Astrocyte (in vitro differentiated cells and primary cell): ENCODE data around the gene FTO. TPM values are rescaled to one million over a fixed set of nuclear protein-coding genes. Genes with fewer than 3 reads are reported as not detected.

Experiments
- DNase-seq: peaks from one replicate; pipeline ENCODE4 v3.0.0-alpha.2; 2010; ENCODE audit warnings: low read depth
- FAIRE-seq: peaks from 2 replicates; lab custom pipeline; 2011; peaks lifted over from hg19 to GRCh38; lab: Jason Lieb, UNC
- H2AFZ ChIP-seq: 2 replicates; pipeline ENCODE4 v1.6.0; 2012; ENCODE audit warnings: low read depth, low read length, inconsistent platforms
- H3K27ac ChIP-seq: 2 replicates; pipeline ENCODE4 v1.5.1; 2011; ENCODE audit warnings: low read depth, low read length, inconsistent platforms
- H3K27me3 ChIP-seq: 2 replicates; pipeline ENCODE4 v1.6.0; 2011; ENCODE audit warnings: low read length, inconsistent platforms; ENCODE audit not compliant: insufficient read depth
- H3K36me3 ChIP-seq: 2 replicates; pipeline ENCODE4 v1.5.1; 2011; ENCODE audit warnings: low read length, inconsistent platforms; ENCODE audit not compliant: insufficient read depth
- H3K4me1 ChIP-seq: 2 replicates; pipeline ENCODE4 v1.5.1; 2011; ENCODE audit warnings: low read length, inconsistent platforms; ENCODE audit not compliant: insufficient read depth
- H3K4me2 ChIP-seq: 2 replicates; pipeline ENCODE4 v1.6.0; 2012; ENCODE audit warnings: low read length, inconsistent platforms
- H3K4me3 ChIP-seq: 2 replicates; pipeline ENCODE4 v1.5.1; 2011; ENCODE audit warnings: low read depth, mild to moderate bottlenecking, low read length, inconsistent platforms; ENCODE audit not compliant: insufficient read depth
- H3K79me2 ChIP-seq: 2 replicates; pipeline ENCODE4 v1.6.0; 2012; ENCODE audit warnings: mild to moderate bottlenecking, low read length, inconsistent platforms; ENCODE audit not compliant: insufficient read depth
- H3K9ac ChIP-seq: 2 replicates; pipeline ENCODE4 v1.6.0; 2012; ENCODE audit warnings: mild to moderate bottlenecking, low read length, inconsistent platforms
- H3K9me3 ChIP-seq: 2 replicates; pipeline ENCODE4 v1.5.1; 2012; ENCODE audit warnings: low read depth, mild to moderate bottlenecking, low read length, inconsistent platforms; ENCODE audit not compliant: insufficient read depth
- H4K20me1 ChIP-seq: 2 replicates; pipeline ENCODE4 v1.6.0; 2012; ENCODE audit warnings: low read length, inconsistent platforms; ENCODE audit not compliant: insufficient read depth
- H3K27ac Mint-ChIP-seq: one replicate; pipeline ENCODE4 v1.8.0; 2021; ENCODE audit warnings: mild to moderate bottlenecking, mixed read lengths; ENCODE audit not compliant: unreplicated experiment
- H3K27me3 Mint-ChIP-seq: one replicate; pipeline ENCODE4 v1.8.0; 2021; ENCODE audit warnings: low read depth, mixed read lengths; ENCODE audit not compliant: unreplicated experiment
- H3K36me3 Mint-ChIP-seq: one replicate; pipeline ENCODE4 v1.8.0; 2021; ENCODE audit warnings: low read depth, mixed read lengths; ENCODE audit not compliant: unreplicated experiment
- H3K4me1 Mint-ChIP-seq: one replicate; pipeline ENCODE4 v1.8.0; 2021; ENCODE audit warnings: low read depth, mixed read lengths; ENCODE audit not compliant: unreplicated experiment
- H3K4me3 Mint-ChIP-seq: one replicate; pipeline ENCODE4 v1.8.0; 2021; ENCODE audit warnings: mild to moderate bottlenecking, moderate library complexity, mixed read lengths; ENCODE audit not compliant: unreplicated experiment
- H3K9me3 Mint-ChIP-seq: one replicate; pipeline ENCODE4 v1.8.0; 2021; ENCODE audit warnings: mild to moderate bottlenecking, mixed read lengths; ENCODE audit not compliant: unreplicated experiment
- CTCF ChIP-seq: IDR thresholded peaks from 2 replicates; pipeline ENCODE4 v1.5.1; 2011; ENCODE audit warnings: low read depth, mild to moderate bottlenecking, inconsistent platforms, low read length, moderate library complexity; ENCODE audit not compliant: insufficient read depth
- EZH2 ChIP-seq: IDR thresholded peaks from 2 replicates; pipeline ENCODE4 v1.6.1; 2012; ENCODE audit warnings: mild to moderate bottlenecking, low read length, inconsistent platforms; ENCODE audit not compliant: insufficient read depth
- total RNA-seq: library from RNA; stranded (reverse); gene quantifications from 2 replicates; pipeline ENCODE4 v1.2.1, GENCODE V29; 2021

The FTO gene
- total RNA-seq, 1 donor from 2014 or later = 73.1 TPM

DNA sequence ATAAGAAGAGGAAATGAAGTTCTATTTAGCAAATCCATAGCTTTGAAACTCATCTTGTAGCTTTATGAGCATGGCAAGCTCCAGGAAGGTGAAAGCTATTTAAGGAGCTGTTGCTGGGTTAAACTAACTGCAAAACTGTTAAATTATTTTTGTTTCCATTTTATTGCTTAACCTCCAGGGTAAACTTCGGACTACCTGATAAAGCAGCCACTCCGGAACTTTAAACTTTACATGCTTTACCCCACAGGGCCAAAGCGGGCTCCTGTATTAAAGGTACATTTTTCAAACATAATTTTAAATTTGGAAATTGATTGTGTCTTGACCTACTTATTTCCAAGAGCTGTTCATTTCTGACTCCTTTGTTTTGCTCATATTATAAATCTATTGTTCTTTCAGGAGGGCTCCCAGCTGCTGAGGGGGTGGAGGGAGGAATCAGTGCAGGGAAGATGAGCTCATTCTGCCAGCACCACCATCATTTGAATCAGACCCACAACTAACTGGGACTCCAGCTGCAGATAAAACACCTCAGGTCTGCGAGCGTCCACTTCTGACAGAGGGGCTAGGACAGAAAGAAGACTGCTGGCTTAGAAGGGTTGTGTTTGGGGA is 424.8 kb downstream of the FTO start:
- Histone ChIP-seq H3K9me3 (no peaks in the 10 kb centered on the region), H3K4me2 (no peak overlapping the region), H3K36me3 (no peaks in the 10 kb centered on the region), H3K9ac (no peak overlapping the region), H3K79me2 (no peaks in the 10 kb centered on the region), H3K4me3 (no peak overlapping the region), H3K27me3 (peaks cover 2% of the 10 kb centered on the region), H2AFZ (no peak overlapping the region), H4K20me1 (no peaks in the 10 kb centered on the region), H3K4me1 (no peaks in the 10 kb centered on the region), H3K27ac (no peak overlapping the region)
- no peak for TF ChIP-seq CTCF
- TF ChIP-seq EZH2 = no peak
- Mint-ChIP-seq H3K27me3 (peaks cover 7% of the 10 kb centered on the region), H3K27ac (no peak overlapping the region), H3K9me3 (peaks cover 7% of the 10 kb centered on the region), H3K36me3 (no peaks in the 10 kb centered on the region), H3K4me1 (peaks cover 4% of the 10 kb centered on the region), H3K4me3 (no peak overlapping the region)
- no peak for FAIRE-seq
- DNase-seq = no peak

DNA sequence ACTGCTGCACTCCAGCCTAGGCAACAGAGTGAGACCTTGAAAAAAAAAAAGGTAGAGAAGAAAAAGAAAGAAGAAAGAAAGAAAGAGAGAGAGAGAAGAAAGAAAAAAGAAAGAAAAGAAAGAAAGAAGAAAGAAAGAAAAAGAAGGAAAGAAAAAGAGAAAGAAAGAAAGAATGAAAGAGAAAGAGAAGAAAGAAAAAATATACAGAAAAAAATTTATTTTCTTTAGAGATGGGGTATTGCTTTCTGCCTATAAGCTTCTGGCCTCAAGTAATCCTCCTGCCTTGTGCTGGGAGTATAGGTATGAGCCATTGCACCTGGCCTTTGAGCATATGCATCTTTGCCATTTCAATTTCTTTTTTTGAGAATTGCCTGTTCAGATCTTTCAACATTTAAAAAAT is 425.9 kb downstream of the FTO start:
- H3K27me3 ChIP-seq = peaks cover 2% of the 10 kb centered on the region
- no peak for FAIRE-seq
- H3K27ac ChIP-seq = no peak overlapping the region
- H3K27me3 Mint-ChIP-seq = peaks cover 7% of the 10 kb centered on the region
- no peaks in the 10 kb centered on the region for H3K36me3 Mint-ChIP-seq
- no peak overlapping the region for H3K27ac Mint-ChIP-seq
- no peak overlapping the region for H3K4me2 ChIP-seq
- DNase-seq = no peak
- no peak overlapping the region for H2AFZ ChIP-seq
- no peak overlapping the region for H3K4me3 ChIP-seq
- H3K9ac ChIP-seq = no peak overlapping the region
- H3K9me3 Mint-ChIP-seq = peaks cover 7% of the 10 kb centered on the region
- H3K9me3 ChIP-seq = no peaks in the 10 kb centered on the region
- no peaks in the 10 kb centered on the region for H3K4me1 ChIP-seq
- H3K36me3 ChIP-seq = no peaks in the 10 kb centered on the region
- H3K79me2 ChIP-seq = no peaks in the 10 kb centered on the region
- peaks cover 4% of the 10 kb centered on the region for H3K4me1 Mint-ChIP-seq
- H4K20me1 ChIP-seq = no peaks in the 10 kb centered on the region
- H3K4me3 Mint-ChIP-seq = no peak overlapping the region
- TF ChIP-seq EZH2 = no peak
- TF ChIP-seq CTCF = no peak
